ENCODE measurements around the gene RAB33B.

The RAB33B gene

GRCh38 chr4:139524062-139524631, 70.2 kb downstream of the RAB33B start:
- Histone ChIP-seq H3K27ac (ENCODE audit: insufficient read depth, low read depth, low read length, poor library complexity, severe bottlenecking) (no peak overlapping the region), H3K36me3 (ENCODE audit: control insufficient read depth, insufficient read depth, low read length) (no peaks in the 10 kb centered on the region), H3K4me3 (ENCODE audit: insufficient read depth, low read depth, low read length) (no peak overlapping the region), H3K27me3 (ENCODE audit: control insufficient read depth, insufficient read depth, low read length, poor library complexity, severe bottlenecking) (no peaks in the 10 kb centered on the region), H3K9me3 (ENCODE audit: control insufficient read depth, low read length) (no peaks in the 10 kb centered on the region), H3K4me1 (ENCODE audit: control insufficient read depth, insufficient read depth, low read length) (no peaks in the 10 kb centered on the region)
- 88% methylated on average over 4 of the region's 4 CpGs for WGBS, 2 experiments

GRCh38 chr4:139525414-139525813, 71.5 kb downstream of the RAB33B start:
- Histone ChIP-seq H3K4me1 (ENCODE audit: control insufficient read depth, insufficient read depth, low read length) (no peaks in the 10 kb centered on the region), H3K27ac (ENCODE audit: insufficient read depth, low read depth, low read length, poor library complexity, severe bottlenecking) (no peak overlapping the region), H3K27me3 (ENCODE audit: control insufficient read depth, insufficient read depth, low read length, poor library complexity, severe bottlenecking) (no peaks in the 10 kb centered on the region), H3K4me3 (ENCODE audit: insufficient read depth, low read depth, low read length) (no peak overlapping the region), H3K36me3 (ENCODE audit: control insufficient read depth, insufficient read depth, low read length) (no peaks in the 10 kb centered on the region), H3K9me3 (ENCODE audit: control insufficient read depth, low read length) (no peaks in the 10 kb centered on the region)
- WGBS, 2 experiments, result no CpG with 5 or more reads among the region's 2 CpGs
